Measurements from ENCODE around the gene UNC13A.

DNA sequence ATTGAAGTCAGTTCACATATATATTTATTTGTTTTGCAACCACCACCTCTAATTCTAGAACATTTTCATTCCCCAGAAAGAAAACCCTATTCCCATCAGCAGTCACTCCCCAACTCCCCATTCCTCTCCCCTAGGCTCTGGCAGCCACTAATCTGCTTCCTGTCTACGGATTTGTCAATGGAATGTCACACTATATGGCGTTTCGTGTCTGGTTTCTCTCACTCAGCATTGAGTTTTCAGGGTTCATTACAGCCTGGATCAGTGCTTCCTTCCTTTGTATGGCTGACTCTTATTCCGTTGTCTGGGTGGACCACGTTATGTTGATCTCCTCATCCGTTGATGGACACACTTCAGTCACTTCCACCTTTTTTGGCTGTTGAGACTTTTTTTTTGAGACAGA is 123.4 kb downstream of the UNC13A start:
- no peak for TF ChIP-seq POLR2A (IDR thresholded peaks at IDR 0.05)
- TF ChIP-seq, protein P1, sequence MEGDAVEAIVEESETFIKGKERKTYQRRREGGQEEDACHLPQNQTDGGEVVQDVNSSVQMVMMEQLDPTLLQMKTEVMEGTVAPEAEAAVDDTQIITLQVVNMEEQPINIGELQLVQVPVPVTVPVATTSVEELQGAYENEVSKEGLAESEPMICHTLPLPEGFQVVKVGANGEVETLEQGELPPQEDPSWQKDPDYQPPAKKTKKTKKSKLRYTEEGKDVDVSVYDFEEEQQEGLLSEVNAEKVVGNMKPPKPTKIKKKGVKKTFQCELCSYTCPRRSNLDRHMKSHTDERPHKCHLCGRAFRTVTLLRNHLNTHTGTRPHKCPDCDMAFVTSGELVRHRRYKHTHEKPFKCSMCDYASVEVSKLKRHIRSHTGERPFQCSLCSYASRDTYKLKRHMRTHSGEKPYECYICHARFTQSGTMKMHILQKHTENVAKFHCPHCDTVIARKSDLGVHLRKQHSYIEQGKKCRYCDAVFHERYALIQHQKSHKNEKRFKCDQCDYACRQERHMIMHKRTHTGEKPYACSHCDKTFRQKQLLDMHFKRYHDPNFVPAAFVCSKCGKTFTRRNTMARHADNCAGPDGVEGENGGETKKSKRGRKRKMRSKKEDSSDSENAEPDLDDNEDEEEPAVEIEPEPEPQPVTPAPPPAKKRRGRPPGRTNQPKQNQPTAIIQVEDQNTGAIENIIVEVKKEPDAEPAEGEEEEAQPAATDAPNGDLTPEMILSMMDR (IDR thresholded peaks at IDR 0.05) = no peak
- TF ChIP-seq POLR2AphosphoS5 (IDR thresholded peaks at IDR 0.05) = no peak
- TF ChIP-seq EP300 (IDR thresholded peaks at IDR 0.05) = no peak

Measured in suprapubic skin (tissue), 4 donors.